ENCODE results near the gene HELZ. TPM values are rescaled to one million over a fixed set of nuclear protein-coding genes. Genes with fewer than 3 reads are reported as not detected.

Gene HELZ
- total and polyA plus RNA-seq, 2 donors (not counting 3 experiments of a cell fraction or from before 2014, with no cell fraction given) = 8.0 to 47.3 TPM

DNA sequence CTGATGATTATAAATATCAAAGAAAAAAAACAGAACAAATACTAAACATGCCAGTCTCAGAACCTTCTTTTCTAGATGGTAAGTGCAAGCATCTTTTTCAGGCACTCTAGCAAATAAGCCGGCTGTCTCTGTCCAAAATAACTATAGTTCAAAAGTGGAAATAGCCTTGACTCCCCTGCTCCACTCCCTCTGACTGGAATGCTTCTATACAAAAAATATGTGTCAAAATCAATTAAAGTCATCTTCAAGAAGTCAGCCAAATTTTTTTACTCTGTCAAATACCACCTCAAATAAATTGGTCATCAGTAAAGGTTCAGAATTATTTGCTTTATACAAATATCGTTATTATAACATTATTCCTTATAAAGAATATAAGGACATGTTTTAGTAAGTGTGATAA, 117.1 kb downstream of the HELZ start:
- FAIRE-seq = no peak
- Histone ChIP-seq H3K36me3 (ENCODE audit: control insufficient read depth in 2 of 2, extremely low read depth in 1 of 2, insufficient read depth in 2 of 2, low read length in 2 of 2) (peaks cover 0 to 1% of the 10 kb centered on the region in 2 experiments), H3K27ac (ENCODE audit: insufficient read depth, low read depth, low read length) (no peak overlapping the region), H2AFZ (ENCODE audit: low read depth, low read length) (no peak overlapping the region), H3K9me1 (replicated peaks; ENCODE audit: control insufficient read depth, extremely low read depth, insufficient read depth, low read length) (no peaks in the 10 kb centered on the region), H3K4me3 (replicated peaks in 1 of 3; ENCODE audit: insufficient read depth in 1 of 3, low read depth in 1 of 3, low read length in 3 of 3) (no peak overlapping the region), H3K4me2 (ENCODE audit: insufficient read depth, low read length) (no peak overlapping the region), H3K9ac (replicated peaks; ENCODE audit: extremely low read depth, insufficient read depth, low read length) (no peak overlapping the region), H3K27me3 (ENCODE audit: control insufficient read depth in 2 of 2, insufficient read depth in 2 of 2, low read length in 2 of 2) (no peaks in the 10 kb centered on the region), H4K20me1 (replicated peaks; ENCODE audit: control insufficient read depth, extremely low read depth, insufficient read depth, low read length) (no peaks in the 10 kb centered on the region), H3K4me1 (ENCODE audit: control insufficient read depth, extremely low read depth, insufficient read depth, low read length) (no peaks in the 10 kb centered on the region), H3K9me3 (replicated peaks; ENCODE audit: control insufficient read depth, insufficient read depth, low read length) (no peaks in the 10 kb centered on the region), H3K79me2 (ENCODE audit: control insufficient read depth, insufficient read depth, low read length) (no peaks in the 10 kb centered on the region)
- POLR2A ChIA-PET = no interaction called here
- dilution Hi-C loops (cut with MboI; ENCODE audit: extremely low pct_ligation_motif_present, low sequenced_read_pairs) = no loop called here
- no TSS peak for BruUV-seq (replicated peaks)
- intact Hi-C loops (cut with micrococcal nuclease) = no loop called here
- CTCF ChIA-PET = no interaction called here
- TF ChIP-seq, protein P1, sequence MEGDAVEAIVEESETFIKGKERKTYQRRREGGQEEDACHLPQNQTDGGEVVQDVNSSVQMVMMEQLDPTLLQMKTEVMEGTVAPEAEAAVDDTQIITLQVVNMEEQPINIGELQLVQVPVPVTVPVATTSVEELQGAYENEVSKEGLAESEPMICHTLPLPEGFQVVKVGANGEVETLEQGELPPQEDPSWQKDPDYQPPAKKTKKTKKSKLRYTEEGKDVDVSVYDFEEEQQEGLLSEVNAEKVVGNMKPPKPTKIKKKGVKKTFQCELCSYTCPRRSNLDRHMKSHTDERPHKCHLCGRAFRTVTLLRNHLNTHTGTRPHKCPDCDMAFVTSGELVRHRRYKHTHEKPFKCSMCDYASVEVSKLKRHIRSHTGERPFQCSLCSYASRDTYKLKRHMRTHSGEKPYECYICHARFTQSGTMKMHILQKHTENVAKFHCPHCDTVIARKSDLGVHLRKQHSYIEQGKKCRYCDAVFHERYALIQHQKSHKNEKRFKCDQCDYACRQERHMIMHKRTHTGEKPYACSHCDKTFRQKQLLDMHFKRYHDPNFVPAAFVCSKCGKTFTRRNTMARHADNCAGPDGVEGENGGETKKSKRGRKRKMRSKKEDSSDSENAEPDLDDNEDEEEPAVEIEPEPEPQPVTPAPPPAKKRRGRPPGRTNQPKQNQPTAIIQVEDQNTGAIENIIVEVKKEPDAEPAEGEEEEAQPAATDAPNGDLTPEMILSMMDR (IDR thresholded peaks at IDR 0.05; ENCODE audit: extremely low read depth in 1 of 2, insufficient read depth in 1 of 2, low read depth in 1 of 2, low read length in 2 of 2) = no peak
- TF ChIP-seq, protein P2, sequence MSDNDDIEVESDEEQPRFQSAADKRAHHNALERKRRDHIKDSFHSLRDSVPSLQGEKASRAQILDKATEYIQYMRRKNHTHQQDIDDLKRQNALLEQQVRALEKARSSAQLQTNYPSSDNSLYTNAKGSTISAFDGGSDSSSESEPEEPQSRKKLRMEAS (IDR thresholded peaks at IDR 0.05; ENCODE audit: insufficient read depth, insufficient read length) = no peak
- no peak for TF ChIP-seq POLR2A (IDR thresholded peaks at IDR 0.05; ENCODE audit: low read depth, low read length)
- no peak for TF ChIP-seq POLR2AphosphoS5 (IDR thresholded peaks at IDR 0.05; ENCODE audit: insufficient read depth, low read depth, low read length)
- TF ChIP-seq FOS (IDR thresholded peaks at IDR 0.05; ENCODE audit: borderline replicate concordance, insufficient read depth, low read length) = no peak
- no peak for TF ChIP-seq EZH2 (IDR thresholded peaks at IDR 0.05; ENCODE audit: borderline replicate concordance, low read depth, low read length, severe bottlenecking)
- TF ChIP-seq JUN (IDR thresholded peaks at IDR 0.05; ENCODE audit: borderline replicate concordance, insufficient read depth, insufficient read length, low read depth) = no peak
- no peak for TF ChIP-seq GATA2 (IDR thresholded peaks at IDR 0.05; ENCODE audit: insufficient read depth, insufficient read length, low read depth, low read length)
- no peak for TF ChIP-seq MYC (IDR thresholded peaks at IDR 0.05; ENCODE audit: low read depth, low read length)
- DNase-seq (ENCODE audit: low read depth, low spot score) = no peak
